ENCODE measurements around the gene NFIC.
A peak's percentile ranks its signal among the peaks of the same experiment; 100 is the strongest.

NFIC gene

DNA sequence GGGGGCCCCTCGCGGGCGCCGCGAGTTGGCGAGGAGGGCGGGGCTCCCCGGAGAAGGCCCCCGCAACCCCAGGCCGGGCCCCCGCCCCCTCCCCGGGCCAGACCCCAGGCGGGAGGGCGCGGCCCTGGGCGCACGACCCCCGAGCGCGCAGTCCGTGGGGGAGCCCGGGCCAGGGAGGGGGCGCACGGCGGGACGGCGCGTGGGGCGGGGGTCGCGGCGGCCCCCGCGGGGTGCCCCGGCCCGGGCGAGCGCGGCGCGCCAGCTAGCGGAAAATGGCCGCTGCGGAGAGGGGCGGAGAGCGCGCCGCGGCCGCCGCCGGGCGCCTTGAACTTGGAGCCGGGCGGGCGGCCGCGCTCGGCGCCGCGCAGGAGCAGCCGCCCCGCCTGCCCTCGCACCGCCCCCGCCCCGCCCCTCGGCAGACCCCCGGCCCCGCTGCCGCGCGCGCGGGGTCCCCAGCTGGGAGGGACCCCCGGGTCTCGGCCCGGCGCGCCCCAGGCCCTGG is 6.4 kb upstream of the NFIC start:
- peak; percentile 13 for DNase-seq

DNA sequence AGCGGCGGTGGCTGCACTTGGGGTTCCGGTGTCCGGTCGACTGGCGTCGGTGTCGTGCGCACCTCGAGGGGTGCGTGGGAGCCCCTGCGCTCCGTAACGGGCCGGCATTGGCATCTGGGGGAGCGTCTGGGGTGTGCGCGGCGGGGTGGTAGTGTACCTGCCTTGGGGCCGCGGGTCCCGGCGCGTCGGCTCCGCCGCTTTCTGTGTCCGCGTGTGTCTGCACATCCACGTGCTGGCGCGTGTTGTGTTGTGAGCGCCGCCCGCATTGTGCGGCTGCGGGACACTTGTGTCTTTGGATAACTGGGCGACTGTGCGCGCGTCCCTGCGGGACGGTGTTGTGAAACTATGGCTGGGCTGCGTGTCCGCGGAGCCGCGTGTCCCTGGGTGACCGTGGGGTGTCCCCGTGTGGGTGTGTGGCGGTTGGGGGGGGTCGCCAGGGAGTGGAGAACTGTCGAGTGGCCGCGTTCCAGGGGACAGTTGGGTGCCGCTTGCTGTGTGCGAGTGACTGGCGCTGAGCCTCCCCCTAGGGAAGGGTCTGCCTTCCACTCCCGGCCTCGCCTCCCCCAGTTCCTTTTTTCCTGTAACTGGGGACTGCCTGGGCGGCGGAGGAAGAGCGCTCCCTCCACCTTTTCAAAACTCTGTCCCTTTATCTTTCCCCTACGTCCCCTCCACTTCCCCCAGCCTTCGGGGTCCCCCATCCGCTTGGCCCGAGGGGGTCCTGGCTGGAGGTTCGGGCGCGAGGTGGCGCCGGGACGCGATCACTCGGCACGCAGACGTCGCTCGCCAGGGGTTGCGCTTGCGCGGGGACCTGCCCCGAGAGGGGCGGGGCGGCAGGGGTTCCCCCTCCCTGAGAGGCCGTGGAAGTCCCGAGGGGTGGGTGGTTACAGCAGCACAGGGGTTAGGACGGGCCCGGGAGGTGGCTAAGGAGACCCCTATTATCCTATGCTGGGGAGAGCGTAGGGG is 5.7 kb upstream of the NFIC start:
- no peak for DNase-seq

DNA sequence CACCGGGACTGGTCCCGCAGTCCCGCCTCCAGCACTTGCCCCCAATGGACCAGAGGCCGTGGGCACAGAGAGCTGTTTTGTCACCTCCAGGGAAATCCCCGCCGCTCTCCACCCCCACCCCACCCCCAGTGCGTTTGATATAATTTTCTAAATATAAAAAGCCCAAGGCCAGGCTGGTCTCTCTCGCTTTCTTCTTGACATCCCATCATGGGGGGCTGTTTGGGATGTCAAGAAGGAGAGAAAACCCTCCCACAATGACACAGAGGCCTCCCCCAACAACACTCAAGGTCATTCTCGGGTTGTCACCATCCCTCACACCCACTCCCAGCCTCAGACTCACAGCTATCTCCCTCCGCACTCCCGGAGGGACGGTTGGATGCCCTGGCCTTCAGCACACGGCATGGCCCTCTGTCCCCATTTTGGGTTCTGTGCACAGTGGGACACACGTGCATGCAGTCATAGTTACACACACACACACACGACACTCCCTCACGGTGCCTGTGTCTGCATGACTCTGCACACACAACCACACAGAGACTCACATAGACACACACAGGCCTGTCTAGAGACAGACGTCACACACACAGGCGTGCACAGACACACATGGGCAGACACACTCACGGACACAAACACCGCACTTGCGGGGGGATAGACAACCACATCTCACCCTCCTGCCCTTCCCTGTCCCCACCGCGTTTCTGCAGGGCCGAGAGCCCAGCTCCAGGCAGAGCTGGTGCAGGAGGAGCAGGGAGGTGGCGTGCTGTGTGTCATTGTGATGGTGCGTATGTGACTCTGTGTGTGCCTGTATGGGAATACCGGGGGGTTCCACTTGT is 4.8 kb upstream of the NFIC start:
- no peak for DNase-seq

DNA sequence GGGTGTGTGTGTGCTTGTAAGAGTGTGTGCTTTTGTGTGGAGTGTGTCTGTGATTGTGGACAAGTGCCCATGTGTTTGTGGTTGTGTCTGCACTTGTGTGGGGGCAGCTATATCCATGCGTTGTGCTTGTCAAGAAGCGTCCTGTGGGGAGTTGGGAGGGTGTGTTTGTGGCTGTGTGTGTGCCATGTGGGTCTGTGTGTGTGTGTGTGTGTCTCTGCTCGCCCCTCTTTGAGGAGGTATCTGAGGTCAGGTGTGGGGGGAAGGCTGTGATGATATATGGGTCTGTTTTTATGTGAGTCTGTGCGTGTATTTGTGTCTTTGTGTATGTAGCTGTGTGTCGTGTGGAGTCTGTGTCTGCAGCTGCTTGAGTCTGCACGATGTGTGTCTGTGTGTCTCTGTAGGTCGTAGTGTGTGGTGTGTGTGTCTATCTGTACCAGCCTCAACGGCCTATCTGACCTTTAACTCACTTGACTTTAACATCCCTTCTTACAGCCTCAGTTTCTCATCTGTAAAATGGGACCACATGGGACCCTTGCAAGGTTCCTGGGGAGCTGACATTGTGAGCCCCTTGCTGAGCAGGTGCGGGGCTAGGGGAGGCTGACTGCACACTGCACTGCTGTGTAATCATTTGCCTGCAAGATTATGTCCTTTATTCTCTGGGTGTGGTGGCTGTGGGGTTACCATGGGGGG is 4.0 kb upstream of the NFIC start:
- DNase-seq: no peak

DNA sequence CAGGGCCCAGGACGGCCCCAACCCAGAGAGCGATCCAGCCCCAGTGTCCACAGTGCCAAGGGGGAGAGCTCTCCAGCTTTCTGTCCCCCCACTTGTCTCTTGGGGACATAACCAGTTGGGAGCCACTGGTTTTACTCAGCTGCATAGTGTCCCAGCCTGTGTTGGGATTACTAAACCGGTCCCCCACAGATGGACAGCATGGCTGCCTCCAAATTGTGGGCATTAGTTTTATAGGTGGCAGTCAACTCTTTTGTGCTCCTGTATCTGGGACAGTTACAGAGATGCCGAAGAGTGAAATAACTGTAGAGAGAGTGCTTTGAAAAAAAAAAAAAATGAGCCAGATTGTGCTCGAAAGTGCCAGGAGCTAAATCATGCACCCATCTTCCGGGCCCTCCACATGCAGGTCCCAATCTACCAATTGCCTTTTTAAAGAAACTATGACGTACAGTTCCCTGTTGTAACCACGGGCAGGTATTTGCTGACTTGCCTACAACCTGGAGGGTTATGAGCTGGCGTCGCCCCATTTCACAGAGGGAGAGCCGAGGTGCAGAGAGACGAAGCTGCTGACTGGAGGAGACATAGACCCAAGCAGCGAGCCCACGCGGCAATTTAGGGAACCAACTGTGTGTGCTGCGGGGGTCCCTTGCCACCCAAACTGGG is 2.4 kb upstream of the NFIC start:
- no peak for DNase-seq

DNA sequence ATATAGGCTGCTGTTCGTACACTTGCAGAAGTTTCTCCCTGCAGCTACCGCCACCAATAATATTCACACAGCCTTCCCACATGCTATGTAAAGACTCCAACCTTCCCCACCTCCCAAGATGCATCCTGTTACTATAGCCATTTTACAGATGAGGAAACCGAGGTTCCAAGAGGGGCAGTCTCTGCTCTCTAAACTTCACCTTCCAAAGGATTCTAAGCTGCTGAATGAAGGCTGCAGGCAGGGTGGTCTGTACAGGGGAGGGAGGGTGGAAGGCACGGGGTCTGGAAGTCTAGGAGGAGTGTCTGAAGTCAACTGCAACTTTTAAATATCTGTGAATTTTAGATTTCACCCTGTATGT is 1.9 kb upstream of the NFIC start:
- no peak for DNase-seq

DNA sequence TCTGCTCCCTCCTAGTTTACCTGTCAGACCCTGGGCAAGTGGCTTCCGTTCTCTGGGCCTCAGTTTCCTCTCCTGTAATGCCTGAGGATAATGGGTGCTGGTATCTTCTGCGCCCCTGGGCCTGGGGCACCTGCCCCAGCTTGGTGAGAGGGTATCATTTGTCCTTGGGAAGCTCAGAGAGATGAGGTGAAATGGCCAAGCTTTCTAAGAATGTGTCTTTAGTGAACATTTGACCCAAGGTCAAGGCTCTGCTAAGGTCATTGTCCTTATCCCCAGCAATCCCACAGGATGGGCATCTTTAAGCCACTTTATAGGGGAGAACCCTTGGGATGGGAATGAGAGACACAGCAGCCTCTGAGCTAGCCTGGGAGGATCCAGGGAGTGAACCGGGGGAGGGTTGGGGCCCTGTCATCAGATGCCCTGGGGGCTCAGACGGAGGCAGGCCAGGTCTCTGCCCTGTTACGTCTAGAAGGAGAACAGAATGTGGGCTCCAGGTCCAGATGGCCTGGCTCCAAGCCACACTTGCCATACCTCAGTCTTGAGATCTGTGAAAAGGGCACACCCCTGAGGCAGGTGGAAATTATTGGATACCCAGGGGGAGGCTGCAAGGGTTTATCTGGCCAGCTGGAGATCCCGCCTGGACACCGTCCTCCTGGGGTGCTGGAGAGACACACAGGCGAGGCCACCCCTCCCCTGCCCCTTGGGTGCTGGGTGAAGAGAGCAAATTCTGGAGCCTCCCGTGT is 1.1 kb upstream of the NFIC start:
- no peak for DNase-seq

DNA sequence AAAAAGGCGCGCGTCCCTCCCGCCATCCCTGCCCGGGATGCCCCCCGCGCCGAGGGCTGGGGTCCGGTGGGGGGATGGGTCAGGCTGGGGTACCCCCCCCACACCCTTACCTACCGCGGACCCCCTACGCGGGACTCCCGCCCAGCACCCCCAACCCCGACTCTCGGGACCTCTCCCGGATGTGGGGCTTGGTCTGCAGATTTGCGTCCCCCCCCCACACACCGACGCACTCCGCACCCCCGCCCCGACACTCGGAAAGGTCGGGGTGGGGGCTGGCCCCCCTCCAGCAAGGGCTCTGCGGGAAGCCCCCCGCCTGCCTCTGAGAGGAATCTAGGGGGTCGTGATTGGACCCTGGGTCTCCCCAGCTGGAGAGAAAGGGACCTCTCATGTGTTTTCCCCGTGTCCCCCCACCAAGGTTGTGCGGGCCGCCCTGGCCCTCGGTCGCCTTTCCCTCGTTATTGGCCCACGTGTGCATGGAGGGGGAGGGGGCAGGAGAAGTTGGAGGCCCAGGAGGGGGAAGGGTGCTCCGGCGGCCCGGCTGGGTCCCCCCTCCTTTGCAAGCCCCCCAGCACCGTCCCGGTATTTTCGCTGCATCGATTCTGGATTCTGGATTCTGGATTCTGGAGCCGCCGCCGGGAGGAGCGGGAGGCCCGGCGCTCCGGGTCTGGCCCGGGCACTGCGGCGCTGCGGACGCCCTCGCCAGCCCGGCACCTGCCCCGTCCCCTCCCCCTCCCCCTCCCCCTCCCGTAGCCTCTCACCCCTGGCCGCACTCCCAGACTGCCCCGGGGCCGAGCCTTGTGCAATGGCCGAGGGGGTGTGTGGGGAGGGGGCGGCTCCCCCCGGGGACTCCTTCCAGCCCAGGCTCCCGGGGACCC is 607 bp downstream of the NFIC start:
- peak; percentile 33 for DNase-seq

DNA sequence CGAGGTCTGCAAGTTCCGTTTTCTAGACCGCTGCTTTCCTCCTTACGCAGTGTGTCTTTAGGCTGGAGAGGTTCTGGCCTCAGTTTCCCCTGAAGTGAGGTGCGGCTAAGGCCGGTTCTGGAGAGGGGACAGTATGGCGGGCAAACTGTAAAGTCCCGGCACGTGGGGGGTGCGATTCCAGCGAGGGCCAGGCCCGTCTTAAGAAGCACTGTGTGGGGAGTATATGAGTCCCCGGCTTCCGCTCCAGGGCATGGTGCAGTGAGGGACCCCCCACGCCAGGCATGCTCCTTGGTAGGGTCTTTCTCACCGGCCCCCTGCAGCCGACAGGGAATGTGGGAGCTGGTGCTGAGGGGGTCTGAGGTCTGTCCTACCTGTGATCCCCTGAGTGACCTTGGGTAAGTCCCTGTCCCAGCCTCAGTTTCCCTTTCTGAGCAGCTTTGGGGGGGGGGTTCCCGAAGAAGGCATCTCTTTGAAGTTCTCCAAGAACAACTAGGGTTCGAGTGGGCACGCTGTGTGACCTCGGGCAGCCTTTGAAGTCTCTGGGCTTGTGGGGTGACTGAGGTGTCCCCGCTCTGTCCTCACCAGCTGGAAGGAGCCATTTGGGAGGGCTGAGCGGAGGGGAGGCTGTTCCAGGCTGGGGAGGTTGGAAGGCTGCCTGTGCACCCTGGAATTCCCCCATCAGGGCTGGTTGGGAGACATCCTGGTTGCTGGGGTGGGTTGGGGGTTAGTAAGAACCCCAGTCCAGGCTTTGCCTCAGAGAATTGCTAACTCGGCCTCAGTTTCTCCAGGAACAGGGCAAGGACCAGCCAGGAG is 1.5 kb downstream of the NFIC start:
- DNase-seq: no peak

DNA sequence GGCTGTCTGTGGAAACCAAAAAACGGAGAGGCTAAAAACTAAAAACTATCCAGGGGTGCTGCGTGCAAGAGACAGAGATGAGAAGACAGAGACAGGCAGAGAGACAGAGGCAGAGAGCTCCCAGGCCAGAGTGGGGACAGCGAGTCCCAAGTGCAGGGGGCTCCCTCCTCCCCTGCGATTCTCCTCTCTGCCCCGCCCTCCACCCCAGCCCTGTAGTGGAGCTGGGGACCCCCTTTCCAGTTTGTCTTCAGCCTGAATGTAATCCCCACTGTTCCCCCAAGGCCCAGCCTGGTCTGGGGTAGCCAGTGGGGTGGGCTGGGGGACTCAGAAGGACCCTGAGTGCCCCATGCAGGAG is 2.0 kb downstream of the NFIC start:
- DNase-seq: no peak

DNA sequence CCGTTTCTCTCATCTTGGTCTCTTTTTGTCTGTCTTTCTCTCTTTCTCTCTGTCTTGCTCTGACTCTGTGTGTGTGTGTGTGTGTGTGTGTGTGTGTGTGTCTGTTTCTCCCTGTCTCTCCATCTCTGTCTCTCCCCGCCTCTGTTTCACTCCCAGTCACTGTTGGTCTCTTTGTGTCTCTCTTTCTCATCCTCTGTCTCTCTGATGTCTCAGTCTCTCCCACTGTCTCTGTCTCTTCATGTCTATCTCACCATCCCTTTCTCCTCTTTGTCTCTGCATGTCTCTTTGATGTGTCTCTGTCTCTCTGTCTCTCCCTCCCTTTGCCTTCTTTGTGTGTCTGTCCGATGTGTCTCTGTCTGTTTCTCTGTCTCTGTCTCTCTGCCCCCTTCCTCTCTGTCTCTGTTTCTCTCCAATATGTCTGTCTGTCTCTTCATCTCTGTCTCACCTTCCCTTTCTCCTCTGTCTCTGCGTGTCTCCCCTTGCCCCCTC is 2.5 kb downstream of the NFIC start:
- no peak for DNase-seq

DNA sequence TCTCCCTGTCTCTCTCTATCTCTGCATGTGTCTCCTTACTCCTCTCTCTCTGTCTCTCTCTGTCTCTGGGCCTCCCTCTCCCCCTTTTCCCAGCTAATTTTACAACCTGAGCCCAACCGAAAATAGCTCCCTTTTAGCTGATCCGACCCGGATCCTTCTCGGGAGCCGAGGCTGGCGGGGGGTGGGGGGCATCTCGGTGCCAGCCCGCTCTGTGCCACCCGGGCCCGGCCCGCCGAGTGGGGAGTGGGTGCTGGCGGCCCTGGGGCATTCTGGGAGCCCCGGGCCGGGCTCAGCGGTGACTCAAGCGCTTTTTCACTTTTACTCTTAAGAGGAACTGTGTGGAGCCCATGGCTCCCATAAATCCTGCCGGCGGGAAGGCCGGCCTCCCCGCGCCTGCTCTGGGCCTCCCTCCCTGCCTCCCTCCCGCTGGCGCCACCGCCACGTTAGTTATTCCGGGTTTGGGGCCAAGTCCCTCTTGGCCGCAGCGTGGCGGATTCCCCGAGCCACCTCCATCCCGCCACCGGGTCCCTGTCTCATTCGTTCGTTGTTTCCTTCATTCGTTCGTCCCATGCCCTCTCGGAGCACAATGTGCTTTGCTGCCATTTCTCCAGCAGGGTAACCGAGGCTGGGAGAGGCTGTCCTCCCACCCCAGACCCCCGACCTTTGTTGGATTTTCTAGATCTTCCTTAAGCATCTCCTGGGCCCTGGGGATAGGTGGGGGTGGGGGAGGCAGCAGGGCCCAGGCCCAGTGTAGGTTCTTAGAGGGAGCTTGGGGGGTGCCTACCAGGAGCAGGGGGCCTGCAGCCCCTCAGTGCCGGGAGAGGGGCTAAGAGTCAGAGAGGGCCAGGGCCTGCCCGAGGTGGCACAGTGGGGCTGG is 3.2 kb downstream of the NFIC start:
- DNase-seq: no peak

DNA sequence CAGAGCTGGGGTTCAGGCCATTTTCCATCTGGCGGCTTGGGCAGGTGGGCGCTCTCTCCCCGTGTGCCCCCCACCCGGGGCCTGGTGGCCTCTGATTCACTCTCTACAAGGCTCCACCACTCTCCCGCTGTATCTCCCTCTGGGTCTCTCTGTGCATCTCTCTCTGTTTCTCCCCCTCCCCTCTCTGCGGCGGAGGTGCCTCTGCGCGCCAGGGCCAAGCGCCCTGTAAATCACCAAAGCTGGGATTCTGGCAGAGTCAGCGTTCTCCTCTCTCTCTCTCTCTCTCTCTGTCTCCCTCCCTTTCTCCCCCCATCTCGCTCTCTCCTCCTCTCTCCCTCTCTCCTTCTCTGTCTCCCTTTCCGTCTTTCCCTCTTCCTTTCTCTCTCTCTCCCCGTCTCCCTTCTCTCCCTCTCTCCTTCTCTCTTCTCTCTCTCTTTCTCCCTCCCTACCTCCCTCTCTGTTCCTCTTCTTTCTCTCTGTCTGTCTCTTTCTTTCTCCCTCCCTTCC is 3.9 kb downstream of the NFIC start:
- no peak for DNase-seq

DNA sequence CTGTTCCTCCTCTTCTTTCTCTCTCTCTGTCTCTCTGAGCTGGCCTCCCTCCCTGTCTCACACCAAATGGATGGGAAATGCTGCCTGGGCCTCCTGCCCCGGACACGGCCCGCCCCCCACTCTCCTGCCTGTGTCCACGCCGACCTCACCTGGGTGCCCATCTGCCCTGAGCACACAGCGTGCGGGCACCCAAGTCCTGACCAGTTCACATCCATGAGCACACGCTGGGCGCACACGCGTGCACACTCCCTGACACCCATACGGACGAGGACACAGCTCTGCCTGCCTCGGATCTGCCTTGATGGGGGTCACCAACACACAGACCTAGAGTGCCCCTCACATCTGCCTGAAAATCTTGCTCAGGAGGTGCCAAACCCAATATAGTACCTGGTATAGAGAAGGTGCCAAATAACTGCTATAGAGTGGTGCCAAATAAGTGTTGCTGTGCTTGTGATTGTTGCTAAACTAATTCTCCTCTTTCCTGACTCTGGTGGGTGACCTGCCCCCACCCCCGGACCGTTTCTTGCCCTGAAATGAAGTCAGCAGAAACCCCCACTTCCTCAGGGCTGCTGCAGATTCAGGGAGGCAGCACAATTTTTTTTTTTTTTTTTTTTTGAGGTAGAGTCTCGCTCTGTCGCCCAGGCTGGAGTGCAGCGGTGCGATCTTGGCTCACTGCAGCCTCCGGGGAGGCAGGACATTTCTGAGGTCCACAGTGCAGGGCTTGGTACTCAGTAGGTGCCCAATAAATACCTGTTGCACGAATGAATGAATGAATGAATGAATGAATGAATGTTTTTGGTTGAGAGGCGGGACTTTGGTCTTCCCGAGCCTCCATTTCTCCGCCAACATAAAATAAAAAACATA is 4.6 kb downstream of the NFIC start:
- DNase-seq: no peak

DNA sequence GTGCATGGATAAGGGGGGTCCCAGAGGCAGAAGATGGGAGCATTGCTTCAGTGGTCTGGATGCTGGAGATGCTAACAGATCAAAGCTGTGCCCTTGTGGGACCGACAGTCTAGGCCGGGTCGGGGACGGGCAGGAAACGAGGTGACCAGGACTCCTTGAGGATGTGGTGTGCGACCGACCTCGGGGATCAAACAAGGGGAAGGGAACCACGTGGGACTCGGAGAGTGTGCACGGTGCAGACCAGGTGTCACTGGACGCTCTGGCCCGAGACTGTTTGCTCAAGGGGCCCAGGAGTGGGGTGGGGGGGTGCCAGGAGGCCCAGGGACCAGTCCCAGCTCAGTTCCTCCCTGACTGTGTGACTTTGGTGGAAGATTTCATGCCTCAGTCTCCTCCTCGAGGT is 6.0 kb downstream of the NFIC start:
- DNase-seq: no peak

DNA sequence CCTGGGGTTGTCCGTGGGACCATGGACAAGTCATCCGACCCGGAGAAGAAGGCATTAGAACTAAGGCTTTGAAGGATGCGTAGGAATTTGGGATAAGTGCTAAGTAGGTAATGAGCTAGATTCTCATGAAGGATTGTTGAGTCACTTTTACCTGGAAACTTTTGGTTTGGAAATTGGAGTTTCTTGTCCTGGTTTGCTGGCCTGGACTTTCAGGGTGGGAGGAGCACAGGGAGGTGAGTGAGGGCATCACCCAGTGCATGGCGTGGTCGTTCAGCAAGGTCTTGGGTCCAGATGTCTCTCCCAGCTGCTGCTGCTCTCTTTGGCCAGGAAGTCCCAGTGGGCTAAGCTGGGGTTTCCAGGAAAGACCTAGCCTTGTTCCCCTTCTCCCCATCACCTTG is 7.6 kb downstream of the NFIC start:
- DNase-seq: no peak

DNA sequence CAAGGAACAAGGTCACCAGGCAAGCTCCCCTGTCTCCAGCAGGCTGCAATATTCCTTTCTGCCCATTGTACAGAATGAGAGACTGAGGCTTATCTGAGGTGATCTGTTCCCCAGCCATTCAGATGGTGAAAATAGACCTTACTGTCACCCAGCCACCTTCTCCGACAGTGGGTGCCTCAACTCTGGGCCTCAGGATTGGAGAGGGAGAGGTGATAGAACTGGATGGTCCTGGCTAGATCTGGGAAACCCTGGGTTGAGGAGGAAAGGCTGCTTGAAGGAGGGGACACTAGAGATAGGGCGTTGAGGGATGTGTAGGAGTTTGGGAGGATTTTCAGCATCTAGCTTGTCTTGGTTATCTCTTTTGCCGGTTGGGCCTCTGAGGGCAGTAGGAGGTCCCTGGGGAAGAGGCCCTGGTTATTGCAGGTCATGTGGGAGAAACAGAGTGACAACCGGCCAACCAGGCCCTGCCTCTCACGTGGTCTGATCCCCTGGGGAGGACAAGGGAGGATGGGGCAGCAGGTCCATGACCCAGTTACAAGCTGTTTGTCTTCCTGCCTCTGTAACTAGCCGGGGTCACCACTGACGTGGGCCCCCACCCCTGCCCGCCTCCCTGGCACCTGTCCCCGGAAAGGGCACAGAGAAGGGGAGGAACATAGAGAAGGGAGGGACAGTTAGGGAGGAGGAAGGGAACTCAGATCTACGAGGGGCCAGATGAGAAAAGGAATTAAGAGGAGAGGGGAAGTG is 8.2 kb downstream of the NFIC start:
- DNase-seq: no peak

All from NCI-H774 (cell line).